ENCODE results near the gene EBLN2.

EBLN2 gene

DNA sequence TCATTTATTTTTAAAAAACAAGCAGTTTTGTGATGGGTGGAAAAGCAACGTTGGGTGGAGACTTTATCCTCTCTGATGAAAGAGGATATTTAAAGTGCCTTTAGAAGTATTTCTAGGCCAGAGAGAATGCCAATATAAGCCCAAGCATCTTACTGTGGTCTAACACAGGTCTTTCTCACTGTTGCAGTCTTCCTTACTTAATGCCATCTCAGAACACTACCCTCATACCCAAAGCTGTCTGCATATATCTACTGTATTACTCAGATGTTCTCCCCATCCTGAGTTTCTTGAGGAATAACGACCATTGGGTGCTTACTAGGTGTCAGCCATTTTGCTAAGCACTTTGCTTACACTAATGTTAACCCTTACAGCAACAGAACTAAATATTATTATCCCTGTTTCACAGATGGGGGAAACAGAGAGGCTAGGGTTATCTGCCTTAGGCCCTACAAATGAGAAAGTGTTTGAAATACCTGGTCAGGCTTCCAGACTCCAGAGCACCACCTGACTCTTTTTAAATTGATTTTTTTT lies 29.8 kb upstream of the EBLN2 start:
- H3K36me3 ChIP-seq (ENCODE audit: control insufficient read depth, insufficient read depth, low read length), result no peaks in the 10 kb centered on the region
- no peak overlapping the region for H3K27ac ChIP-seq (ENCODE audit: insufficient read depth, low read length, poor library complexity, severe bottlenecking)
- peaks cover 22% of the 10 kb centered on the region for H3K4me1 ChIP-seq (ENCODE audit: control insufficient read depth, insufficient read depth, low read length, poor library complexity, severe bottlenecking)
- no peak overlapping the region for H3K4me3 ChIP-seq (ENCODE audit: insufficient read depth, low read depth, low read length, poor library complexity, severe bottlenecking)
- H3K9me3 ChIP-seq (ENCODE audit: control insufficient read depth, low read length), result no peaks in the 10 kb centered on the region
- H3K27me3 ChIP-seq (replicated peaks; ENCODE audit: control insufficient read depth, insufficient read depth, low read length, poor library complexity, severe bottlenecking), result no peaks in the 10 kb centered on the region
- no peak for DNase-seq

DNA sequence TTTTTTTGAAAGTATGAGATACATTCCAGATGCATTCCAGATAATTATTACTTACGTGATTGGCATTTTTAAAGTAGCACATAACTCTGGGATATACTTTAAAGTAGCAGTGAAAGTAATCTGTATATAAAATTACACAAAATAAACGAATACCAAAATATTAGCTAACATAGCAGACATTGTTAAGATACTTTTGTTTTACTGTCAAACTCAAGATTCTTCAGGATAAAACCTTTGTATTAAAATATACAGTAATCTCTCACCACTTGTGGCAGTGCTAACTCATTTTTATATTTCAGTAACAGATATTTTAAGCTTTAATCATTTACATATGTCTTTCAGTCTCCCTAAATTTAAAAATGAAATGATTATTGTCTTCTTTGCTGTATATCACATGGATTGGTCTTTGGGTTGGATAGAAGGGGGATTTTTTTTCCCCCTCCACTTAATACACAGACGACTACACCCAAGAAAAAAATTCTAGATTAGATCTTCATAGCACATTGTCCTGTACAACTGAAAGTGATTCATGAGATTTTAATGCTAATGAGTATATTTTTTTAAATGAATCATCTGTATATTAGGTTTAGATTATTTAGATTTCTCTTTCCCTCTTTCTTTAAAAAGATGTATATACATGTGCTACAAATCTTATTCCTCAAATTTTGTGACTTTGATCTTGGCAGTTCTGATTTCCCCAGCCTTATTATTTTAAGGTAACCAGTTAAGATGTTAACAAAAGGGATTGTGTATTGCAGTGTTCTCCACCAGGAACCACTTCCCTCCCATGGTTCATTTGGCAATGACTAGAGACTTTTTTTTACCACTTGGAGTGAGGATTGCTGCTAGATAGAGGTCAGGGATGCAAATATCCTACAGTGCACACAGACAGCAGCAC lies 24.5 kb upstream of the EBLN2 start:
- Histone ChIP-seq H3K4me3 (ENCODE audit: insufficient read depth, low read depth, low read length, poor library complexity, severe bottlenecking) (no peak overlapping the region), H3K27me3 (replicated peaks; ENCODE audit: control insufficient read depth, insufficient read depth, low read length, poor library complexity, severe bottlenecking) (no peaks in the 10 kb centered on the region), H3K9me3 (ENCODE audit: control insufficient read depth, low read length) (no peaks in the 10 kb centered on the region), H3K4me1 (ENCODE audit: control insufficient read depth, insufficient read depth, low read length, poor library complexity, severe bottlenecking) (peaks cover 11% of the 10 kb centered on the region), H3K27ac (ENCODE audit: insufficient read depth, low read length, poor library complexity, severe bottlenecking) (no peak overlapping the region), H3K36me3 (ENCODE audit: control insufficient read depth, insufficient read depth, low read length) (no peaks in the 10 kb centered on the region)
- DNase-seq, result no peak

DNA sequence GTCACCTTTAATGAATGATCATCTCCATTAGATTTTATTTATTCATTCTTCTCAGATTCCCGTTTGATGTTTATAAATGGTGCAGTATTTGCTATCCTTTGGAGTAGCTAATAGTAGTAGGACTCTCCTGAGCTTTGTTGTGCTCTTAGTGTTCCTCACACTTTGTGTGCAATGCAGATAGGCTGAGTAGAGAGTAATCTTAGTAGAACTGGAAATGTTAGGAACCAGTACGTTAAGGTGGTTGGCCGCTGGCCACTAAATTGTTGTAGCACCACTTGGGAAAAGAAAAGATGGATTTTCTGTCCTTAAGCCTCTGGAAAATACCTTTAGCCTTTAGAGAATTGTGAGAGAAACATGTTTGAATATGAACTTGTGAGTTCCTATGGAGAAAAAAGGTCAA lies 19.9 kb upstream of the EBLN2 start:
- Histone ChIP-seq H3K27me3 (replicated peaks; ENCODE audit: control insufficient read depth, insufficient read depth, low read length, poor library complexity, severe bottlenecking) (no peaks in the 10 kb centered on the region), H3K4me3 (ENCODE audit: insufficient read depth, low read depth, low read length, poor library complexity, severe bottlenecking) (no peak overlapping the region), H3K27ac (ENCODE audit: insufficient read depth, low read length, poor library complexity, severe bottlenecking) (no peak overlapping the region), H3K9me3 (ENCODE audit: control insufficient read depth, low read length) (no peaks in the 10 kb centered on the region), H3K36me3 (ENCODE audit: control insufficient read depth, insufficient read depth, low read length) (no peaks in the 10 kb centered on the region), H3K4me1 (ENCODE audit: control insufficient read depth, insufficient read depth, low read length, poor library complexity, severe bottlenecking) (peaks cover 3% of the 10 kb centered on the region)
- DNase-seq, result no peak

DNA sequence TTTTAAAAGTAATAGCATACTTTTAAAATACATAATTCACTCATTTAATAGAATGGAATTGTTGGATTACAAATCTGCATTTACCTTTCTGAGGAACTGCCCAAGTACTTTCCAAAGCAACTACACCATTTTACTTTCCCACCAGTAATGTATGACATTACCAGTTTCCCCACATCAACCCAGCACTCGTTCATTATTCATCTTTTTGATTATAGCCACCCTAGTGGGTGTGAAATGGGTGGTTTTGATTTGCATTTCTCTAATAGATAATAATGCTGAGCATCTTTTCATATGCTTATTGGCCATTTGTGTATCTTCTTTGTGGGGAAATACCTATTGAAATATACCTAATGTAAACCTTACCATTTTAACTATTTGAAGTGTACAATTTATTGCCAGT lies 18.0 kb upstream of the EBLN2 start:
- peaks cover 3% of the 10 kb centered on the region for H3K4me1 ChIP-seq (ENCODE audit: control insufficient read depth, insufficient read depth, low read length, poor library complexity, severe bottlenecking)
- no peaks in the 10 kb centered on the region for H3K9me3 ChIP-seq (ENCODE audit: control insufficient read depth, low read length)
- H3K27ac ChIP-seq (ENCODE audit: insufficient read depth, low read length, poor library complexity, severe bottlenecking), result no peak overlapping the region
- H3K36me3 ChIP-seq (ENCODE audit: control insufficient read depth, insufficient read depth, low read length), result no peaks in the 10 kb centered on the region
- no peak overlapping the region for H3K4me3 ChIP-seq (ENCODE audit: insufficient read depth, low read depth, low read length, poor library complexity, severe bottlenecking)
- no peak for DNase-seq
- no peaks in the 10 kb centered on the region for H3K27me3 ChIP-seq (replicated peaks; ENCODE audit: control insufficient read depth, insufficient read depth, low read length, poor library complexity, severe bottlenecking)

DNA sequence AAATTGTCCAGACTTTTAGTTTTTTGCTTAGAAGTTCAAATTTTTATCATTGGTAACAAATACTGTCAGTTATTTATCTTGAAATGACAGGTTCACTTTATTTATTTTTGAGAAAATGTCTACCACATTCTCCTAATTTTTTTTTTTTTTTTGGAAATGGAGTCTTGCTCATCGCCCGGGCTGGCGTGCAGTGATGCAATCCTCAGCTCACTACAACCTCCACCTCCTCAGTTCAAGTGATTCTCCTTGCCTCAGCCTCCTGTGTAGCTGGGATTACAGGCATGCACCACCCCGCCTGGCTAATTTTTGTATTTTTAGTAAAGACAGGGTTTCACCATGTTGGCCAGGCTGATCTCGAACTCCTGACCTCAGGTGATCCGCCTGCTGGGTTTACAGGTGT lies 16.1 kb upstream of the EBLN2 start:
- Histone ChIP-seq H3K27me3 (replicated peaks; ENCODE audit: control insufficient read depth, insufficient read depth, low read length, poor library complexity, severe bottlenecking) (no peaks in the 10 kb centered on the region), H3K36me3 (ENCODE audit: control insufficient read depth, insufficient read depth, low read length) (no peaks in the 10 kb centered on the region), H3K9me3 (ENCODE audit: control insufficient read depth, low read length) (no peaks in the 10 kb centered on the region), H3K4me1 (ENCODE audit: control insufficient read depth, insufficient read depth, low read length, poor library complexity, severe bottlenecking) (peaks cover 3% of the 10 kb centered on the region), H3K27ac (ENCODE audit: insufficient read depth, low read length, poor library complexity, severe bottlenecking) (no peak overlapping the region), H3K4me3 (ENCODE audit: insufficient read depth, low read depth, low read length, poor library complexity, severe bottlenecking) (no peak overlapping the region)
- DNase-seq, result no peak

DNA sequence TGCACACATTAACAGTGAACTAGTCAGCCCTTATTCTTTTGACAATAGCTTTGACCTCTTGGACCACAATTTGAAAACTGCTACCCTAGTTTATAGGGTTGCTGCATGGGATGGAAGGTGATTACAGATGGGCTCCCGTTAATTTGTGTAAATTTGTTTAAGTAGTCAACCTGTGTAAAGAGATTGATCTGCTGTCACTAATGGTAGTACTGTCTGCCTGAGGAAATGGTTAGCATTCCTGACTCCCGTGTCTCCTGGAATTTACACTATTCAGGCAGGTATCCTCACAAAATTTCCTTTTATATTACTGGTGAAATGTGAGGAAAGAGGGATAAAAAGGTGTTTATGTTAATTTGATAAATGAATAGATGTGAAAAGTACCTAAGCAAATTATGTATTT lies 15.3 kb upstream of the EBLN2 start:
- Histone ChIP-seq H3K4me1 (ENCODE audit: control insufficient read depth, insufficient read depth, low read length, poor library complexity, severe bottlenecking) (no peaks in the 10 kb centered on the region), H3K27ac (ENCODE audit: insufficient read depth, low read length, poor library complexity, severe bottlenecking) (no peak overlapping the region), H3K9me3 (ENCODE audit: control insufficient read depth, low read length) (no peaks in the 10 kb centered on the region), H3K27me3 (replicated peaks; ENCODE audit: control insufficient read depth, insufficient read depth, low read length, poor library complexity, severe bottlenecking) (no peaks in the 10 kb centered on the region), H3K4me3 (ENCODE audit: insufficient read depth, low read depth, low read length, poor library complexity, severe bottlenecking) (no peak overlapping the region), H3K36me3 (ENCODE audit: control insufficient read depth, insufficient read depth, low read length) (no peaks in the 10 kb centered on the region)
- DNase-seq, result no peak

DNA sequence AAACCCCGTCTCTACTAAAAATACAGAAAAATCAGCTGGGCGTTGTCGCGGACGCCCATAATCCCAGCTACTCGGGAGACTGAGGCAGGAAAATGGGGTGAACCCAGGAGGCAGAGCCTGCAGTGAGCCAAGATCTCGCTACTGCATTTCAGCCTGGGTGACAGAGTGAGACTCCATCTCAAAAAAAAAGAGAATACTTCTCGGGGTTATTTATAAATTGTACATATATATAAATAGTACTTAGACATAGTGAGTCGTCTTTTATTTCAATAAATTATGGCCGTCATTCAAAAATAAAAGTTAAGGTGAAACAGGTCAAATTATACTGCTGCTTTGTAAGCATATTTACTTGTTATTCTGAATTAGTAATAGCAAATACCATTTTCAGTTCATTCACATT lies 12.1 kb upstream of the EBLN2 start:
- no peak for DNase-seq
- H3K27ac ChIP-seq (ENCODE audit: insufficient read depth, low read length, poor library complexity, severe bottlenecking), result no peak overlapping the region
- no peaks in the 10 kb centered on the region for H3K36me3 ChIP-seq (ENCODE audit: control insufficient read depth, insufficient read depth, low read length)
- H3K9me3 ChIP-seq (ENCODE audit: control insufficient read depth, low read length), result no peaks in the 10 kb centered on the region
- H3K4me1 ChIP-seq (ENCODE audit: control insufficient read depth, insufficient read depth, low read length, poor library complexity, severe bottlenecking), result no peaks in the 10 kb centered on the region
- H3K27me3 ChIP-seq (replicated peaks; ENCODE audit: control insufficient read depth, insufficient read depth, low read length, poor library complexity, severe bottlenecking), result no peaks in the 10 kb centered on the region
- H3K4me3 ChIP-seq (ENCODE audit: insufficient read depth, low read depth, low read length, poor library complexity, severe bottlenecking), result no peak overlapping the region

DNA sequence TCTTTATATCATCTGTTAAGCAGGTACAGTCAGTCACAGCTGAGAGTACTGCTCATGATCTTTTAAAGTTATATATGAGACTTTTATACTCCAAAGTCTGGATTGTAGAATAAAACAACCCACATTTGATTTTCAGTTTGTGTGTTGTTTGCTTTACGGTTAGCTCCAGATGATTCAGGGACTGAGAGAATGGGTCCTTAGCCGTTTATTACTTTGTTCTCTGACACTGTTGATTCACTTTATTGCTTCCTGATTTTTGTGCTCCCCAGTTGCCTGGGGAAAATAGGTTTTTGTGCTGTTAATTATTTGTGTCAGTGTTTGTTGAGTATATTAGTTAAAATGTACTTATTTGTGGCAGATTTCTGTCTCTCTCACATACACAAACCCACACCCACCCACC lies 8.6 kb upstream of the EBLN2 start:
- H3K27ac ChIP-seq (ENCODE audit: insufficient read depth, low read length, poor library complexity, severe bottlenecking), result no peak overlapping the region
- peaks cover 4% of the 10 kb centered on the region for H3K4me1 ChIP-seq (ENCODE audit: control insufficient read depth, insufficient read depth, low read length, poor library complexity, severe bottlenecking)
- no peak for DNase-seq
- H3K27me3 ChIP-seq (replicated peaks; ENCODE audit: control insufficient read depth, insufficient read depth, low read length, poor library complexity, severe bottlenecking), result no peaks in the 10 kb centered on the region
- H3K9me3 ChIP-seq (ENCODE audit: control insufficient read depth, low read length), result no peaks in the 10 kb centered on the region
- H3K36me3 ChIP-seq (ENCODE audit: control insufficient read depth, insufficient read depth, low read length), result peaks cover 3% of the 10 kb centered on the region
- H3K4me3 ChIP-seq (ENCODE audit: insufficient read depth, low read depth, low read length, poor library complexity, severe bottlenecking), result no peak overlapping the region

DNA sequence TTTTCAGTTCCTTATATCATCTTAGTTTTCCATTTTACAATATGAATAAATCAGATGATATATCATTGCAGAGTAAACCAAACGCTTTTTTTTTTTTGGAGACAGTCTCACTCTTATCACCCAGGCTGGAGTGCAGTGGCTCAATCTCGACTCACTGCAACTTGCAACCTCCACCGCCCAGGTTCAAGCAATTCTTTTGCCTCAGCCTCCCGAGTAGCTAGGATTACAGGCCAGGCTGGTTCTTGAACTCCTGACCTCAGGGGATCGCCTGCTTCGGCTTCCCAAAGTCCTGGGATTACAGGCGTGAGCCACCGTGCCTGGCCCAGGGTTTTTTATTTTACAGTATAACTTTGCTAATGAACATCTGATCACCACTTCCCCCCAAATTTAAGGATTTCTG lies 5.9 kb upstream of the EBLN2 start:
- Histone ChIP-seq H3K4me3 (ENCODE audit: insufficient read depth, low read depth, low read length, poor library complexity, severe bottlenecking) (no peak overlapping the region), H3K4me1 (ENCODE audit: control insufficient read depth, insufficient read depth, low read length, poor library complexity, severe bottlenecking) (peaks cover 4% of the 10 kb centered on the region), H3K36me3 (ENCODE audit: control insufficient read depth, insufficient read depth, low read length) (peaks cover 10% of the 10 kb centered on the region), H3K27ac (ENCODE audit: insufficient read depth, low read length, poor library complexity, severe bottlenecking) (no peak overlapping the region), H3K27me3 (replicated peaks; ENCODE audit: control insufficient read depth, insufficient read depth, low read length, poor library complexity, severe bottlenecking) (no peaks in the 10 kb centered on the region), H3K9me3 (ENCODE audit: control insufficient read depth, low read length) (no peaks in the 10 kb centered on the region)
- no peak for DNase-seq

DNA sequence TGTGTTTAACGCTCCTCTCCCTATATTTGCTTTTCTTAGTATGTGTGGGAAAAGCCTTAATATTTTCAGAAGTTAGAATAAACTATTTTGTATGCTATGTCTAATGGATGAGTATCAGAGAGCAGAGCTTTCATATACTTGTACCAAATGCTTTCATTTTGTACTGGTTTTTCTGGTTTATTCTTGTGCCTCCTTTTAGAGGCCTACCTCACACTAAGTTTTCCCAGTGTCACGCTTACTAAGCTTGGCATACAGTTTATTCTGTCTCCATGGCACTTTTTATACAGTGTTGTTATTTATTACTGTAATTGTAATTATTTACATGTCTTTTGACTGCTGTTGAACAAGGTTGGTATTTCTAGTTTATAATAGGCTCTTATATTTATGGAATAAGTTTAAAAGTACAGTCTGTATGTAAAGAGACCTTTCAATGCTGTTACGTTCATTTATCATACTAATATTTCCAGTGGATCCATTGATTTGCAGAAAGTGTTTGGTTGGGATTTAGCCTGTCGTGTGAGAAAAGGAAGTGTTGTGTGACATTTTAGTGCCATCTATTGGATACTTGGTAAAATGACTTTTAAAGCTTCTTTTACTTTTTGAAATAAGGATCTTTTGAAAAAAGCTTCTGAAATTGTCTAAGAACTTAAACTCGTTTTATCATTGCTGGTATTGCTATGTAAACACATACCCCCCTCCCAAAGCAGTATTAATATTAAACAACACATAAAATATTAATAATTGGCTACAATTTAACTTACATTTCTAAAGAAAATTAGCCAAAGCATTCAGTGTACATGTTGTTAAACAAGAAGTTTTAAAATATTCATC lies 5.2 kb upstream of the EBLN2 start:
- Histone ChIP-seq H3K4me3 (ENCODE audit: insufficient read depth, low read depth, low read length, poor library complexity, severe bottlenecking) (no peak overlapping the region), H3K36me3 (ENCODE audit: control insufficient read depth, insufficient read depth, low read length) (peaks cover 12% of the 10 kb centered on the region), H3K27me3 (replicated peaks; ENCODE audit: control insufficient read depth, insufficient read depth, low read length, poor library complexity, severe bottlenecking) (no peaks in the 10 kb centered on the region), H3K27ac (ENCODE audit: insufficient read depth, low read length, poor library complexity, severe bottlenecking) (no peak overlapping the region), H3K4me1 (ENCODE audit: control insufficient read depth, insufficient read depth, low read length, poor library complexity, severe bottlenecking) (peaks cover 4% of the 10 kb centered on the region), H3K9me3 (ENCODE audit: control insufficient read depth, low read length) (no peaks in the 10 kb centered on the region)
- no peak for DNase-seq

Measured in effector memory CD4-positive, alpha-beta T cell (primary cell).